GM21786 (cell line): ENCODE measurements around the gene MARK1.

Experiments
- ATAC-seq: cut with Tn5 transposase; IDR thresholded peaks from one replicate; pipeline ENCODE4 v1.9.1; 2021; ENCODE audit not compliant: unreplicated experiment

Gene MARK1

GRCh38 chr1:220528679-220529501 is 954 bp downstream of the MARK1 start:
- no peak for ATAC-seq

DNA sequence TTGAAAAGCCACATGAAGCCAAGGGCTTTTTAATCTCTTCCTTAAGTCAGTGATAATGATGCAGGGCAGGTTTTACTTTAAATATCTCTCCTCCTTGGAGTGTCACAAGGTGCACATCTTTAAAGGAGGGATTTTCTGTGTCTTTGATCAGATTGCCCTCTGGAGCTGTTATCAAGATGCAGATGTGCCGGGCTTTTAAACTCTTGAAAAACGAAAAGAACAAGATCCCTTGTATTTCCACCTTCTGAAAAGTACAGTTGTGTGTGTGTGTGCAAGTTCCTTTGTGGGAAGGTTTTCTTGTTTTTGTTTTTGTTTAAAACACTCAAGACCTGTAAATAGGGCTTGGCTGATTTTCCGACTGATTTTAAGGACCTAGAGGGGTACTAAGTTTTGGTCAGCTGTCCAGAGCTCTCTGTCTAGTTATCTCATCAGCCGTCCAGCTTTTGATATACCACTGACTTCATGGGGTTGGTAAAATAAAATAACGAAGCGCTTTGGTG is 1.6 kb downstream of the MARK1 start:
- ATAC-seq, result no peak

- ATAC-seq, result no peak
Observed at GRCh38 chr1:220533504-220534109, 5.7 kb downstream of the MARK1 start.

- no peak for ATAC-seq
Observed at GRCh38 chr1:220544901-220545303, 17.0 kb downstream of the MARK1 start.

DNA sequence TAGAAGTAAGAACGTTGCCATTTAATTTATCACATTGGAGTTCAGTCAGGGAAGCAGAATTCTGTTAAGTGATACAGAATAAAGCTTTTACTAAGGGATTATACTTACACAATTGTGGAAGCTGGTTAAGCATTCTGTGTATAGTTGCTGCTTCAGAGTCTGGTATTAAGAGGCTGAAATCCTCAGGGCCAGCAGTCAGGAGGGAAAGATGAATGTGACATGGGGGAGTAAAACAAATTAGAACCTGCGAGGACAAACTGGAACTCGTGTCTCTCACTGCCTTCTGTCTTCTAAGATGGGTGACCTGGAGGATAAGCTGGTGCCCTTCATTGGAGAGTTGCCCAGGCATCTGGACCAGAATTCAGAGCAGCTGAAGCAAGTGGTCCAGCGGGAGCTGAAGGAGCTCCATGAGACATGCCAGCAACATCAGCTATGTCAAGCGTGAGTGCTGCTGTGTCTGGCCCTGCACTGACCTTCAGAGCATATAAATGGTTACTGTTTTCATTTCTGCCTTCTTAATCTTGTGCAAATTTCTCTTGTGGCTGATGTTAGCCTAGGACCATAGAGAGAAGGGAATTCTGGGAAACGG is 23.0 kb downstream of the MARK1 start:
- ATAC-seq, result no peak

DNA sequence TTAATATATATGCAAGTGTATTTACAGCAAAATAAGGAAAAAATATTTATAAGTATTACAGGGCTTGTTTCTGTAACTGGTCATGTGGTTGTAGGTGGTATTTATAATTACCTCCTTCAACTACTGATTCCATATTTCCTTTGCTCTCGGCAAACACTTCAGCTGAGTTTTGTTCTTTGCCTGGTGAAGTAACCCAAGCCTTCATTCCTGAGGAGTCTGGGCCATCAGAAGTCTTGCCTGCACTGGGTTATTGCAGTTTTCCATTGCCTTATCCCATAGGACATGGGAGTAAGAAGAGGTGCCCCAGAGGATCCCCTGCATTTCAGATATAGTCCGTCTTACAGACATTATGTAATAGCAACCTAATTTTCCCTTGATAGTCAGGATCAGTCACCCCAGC is 23.8 kb downstream of the MARK1 start:
- no peak for ATAC-seq

DNA sequence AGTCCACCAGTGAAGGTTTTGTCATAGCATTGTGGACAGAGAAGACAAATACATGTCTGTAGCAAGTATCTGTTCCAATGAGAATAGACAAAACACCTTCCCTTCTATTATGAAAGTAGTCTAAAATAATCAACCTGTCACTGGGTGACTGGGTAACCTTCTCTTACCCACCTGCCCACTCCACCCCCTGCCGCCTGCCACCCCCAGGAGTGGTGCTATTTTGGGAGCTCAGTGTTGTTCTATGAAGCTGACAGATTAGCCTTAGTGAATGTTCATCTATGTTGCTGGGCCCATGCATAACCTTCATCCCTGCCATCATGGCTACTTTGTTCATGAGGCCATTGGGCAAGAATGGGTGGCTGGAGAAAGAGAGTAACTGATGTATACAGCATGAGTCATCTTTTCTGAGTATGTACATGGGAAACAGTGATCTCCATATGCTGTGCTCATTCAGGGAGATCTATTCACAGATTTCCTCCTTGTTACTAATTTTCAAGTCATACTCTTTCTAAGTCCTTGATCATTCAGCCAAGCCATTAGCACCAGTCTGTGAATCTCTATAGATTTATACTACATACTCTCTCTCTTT is 24.8 kb downstream of the MARK1 start:
- ATAC-seq, result no peak

- no peak for ATAC-seq
Observed at GRCh38 chr1:220556641-220557040, 28.7 kb downstream of the MARK1 start.

DNA sequence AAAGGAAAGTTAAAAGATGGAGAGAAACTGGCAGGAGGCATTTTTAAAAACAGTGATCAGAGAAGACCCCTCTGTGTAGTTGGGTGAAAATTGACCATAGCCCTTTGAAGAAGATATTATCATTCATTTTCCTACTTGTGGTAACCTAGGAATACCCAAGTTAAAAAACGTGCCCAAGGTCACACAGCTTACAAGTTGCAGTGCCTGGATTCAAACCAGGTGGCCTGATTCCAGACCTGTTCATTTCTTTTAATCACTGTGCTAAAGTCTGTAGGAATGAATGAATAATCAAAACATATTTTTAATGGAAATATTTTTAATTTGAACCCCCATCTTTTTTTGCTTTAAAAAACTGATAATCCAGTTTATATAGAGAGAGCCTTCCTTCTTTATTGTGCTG is 35.6 kb downstream of the MARK1 start:
- no peak for ATAC-seq

DNA sequence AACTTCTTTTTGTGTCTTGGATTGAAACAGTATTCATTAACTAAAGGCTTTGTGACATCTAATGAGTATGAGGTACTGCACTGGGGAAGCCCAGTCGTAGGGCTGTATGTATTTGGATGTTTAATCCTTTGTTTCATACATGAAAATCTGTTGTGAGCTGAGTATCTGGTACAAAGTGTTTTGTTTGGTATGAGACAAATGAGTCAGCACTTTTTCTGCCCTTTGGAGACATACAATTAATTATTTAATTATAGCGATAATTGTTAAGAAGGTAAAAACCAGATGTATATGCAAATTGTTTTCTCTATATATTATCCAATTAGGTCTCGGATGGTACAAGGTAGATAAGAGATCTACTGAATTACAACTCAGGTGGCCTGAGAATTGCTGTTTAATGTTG is 36.3 kb downstream of the MARK1 start:
- no peak for ATAC-seq

- ATAC-seq, result no peak
Observed at GRCh38 chr1:220565670-220566069, 37.7 kb downstream of the MARK1 start.

DNA sequence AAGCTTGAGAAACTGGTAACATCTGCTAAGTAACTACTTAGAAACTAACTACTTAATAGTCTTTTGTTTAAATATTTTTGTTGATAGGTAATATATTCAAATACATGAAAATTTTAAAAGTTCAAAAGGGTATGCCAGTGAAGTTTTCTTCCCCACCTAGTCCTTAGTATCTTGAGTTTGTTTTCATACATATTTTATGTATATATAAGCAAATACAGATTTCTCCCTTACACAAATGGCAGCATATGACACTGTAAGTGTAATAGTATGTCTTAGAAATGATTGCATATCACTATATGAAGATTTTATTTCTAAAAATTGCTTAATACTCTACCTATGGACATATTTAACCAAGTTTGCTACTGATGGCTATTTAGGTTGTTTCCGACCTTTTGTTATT is 38.9 kb downstream of the MARK1 start:
- ATAC-seq, result no peak

- peak; percentile 60 for ATAC-seq
Observed at GRCh38 chr1:220572416-220572815, 44.5 kb downstream of the MARK1 start.

- no peak for ATAC-seq
Observed at GRCh38 chr1:220573836-220574235, 45.9 kb downstream of the MARK1 start.

- no peak for ATAC-seq
Observed at GRCh38 chr1:220575718-220576497, 48.0 kb downstream of the MARK1 start.

DNA sequence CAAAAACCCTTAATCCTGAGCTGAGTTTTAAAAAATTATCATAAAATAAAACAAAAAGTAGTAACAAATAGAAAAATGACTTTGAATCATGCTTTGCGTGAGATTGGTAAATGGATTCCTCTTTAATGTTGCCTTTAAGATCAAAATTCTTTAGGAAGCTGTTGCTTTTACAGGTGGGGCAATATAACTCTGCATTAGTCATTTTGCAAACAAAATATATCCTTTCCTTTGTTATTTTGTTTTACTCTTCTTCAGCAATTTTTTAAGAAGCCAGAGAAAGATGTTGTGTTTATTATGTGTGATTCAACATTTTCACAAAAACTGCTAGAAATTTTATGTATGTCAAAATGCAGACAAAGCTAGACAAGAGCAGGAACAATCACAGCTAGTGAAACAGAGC is 50.0 kb downstream of the MARK1 start:
- ATAC-seq, result no peak

GRCh38 chr1:220579317-220579716 is 51.4 kb downstream of the MARK1 start:
- no peak for ATAC-seq

GRCh38 chr1:220592714-220593113 is 64.8 kb downstream of the MARK1 start:
- no peak for ATAC-seq

- ATAC-seq, result no peak
Observed at GRCh38 chr1:220594356-220594755, 66.4 kb downstream of the MARK1 start.

GRCh38 chr1:220595179-220595578 is 67.2 kb downstream of the MARK1 start:
- no peak for ATAC-seq

DNA sequence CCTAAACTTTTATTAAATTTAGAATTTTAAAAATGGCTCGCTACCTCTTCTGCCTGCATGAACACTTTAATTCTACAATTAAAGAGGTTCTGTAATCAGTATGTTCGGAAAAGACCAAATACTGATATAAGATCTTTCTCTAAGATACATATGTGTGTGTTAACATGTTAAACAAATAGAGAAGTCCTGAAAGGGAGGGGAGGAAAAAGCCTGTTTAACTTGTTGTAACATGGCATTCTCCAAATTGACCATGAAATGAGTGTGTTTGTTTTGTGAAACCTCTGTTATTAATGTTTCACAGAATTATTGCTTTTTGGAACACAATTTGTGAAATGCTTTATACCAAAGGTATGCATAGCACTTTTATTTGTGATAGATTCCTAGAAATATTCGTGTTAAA is 77.0 kb downstream of the MARK1 start:
- ATAC-seq, result no peak
